ENCODE results near the gene BUB1. TPM values are rescaled to one million over a fixed set of nuclear protein-coding genes. Genes with fewer than 3 reads are reported as not detected.

BUB1 gene
- total RNA-seq, 2 donors from 2014 or later, result not detected

DNA sequence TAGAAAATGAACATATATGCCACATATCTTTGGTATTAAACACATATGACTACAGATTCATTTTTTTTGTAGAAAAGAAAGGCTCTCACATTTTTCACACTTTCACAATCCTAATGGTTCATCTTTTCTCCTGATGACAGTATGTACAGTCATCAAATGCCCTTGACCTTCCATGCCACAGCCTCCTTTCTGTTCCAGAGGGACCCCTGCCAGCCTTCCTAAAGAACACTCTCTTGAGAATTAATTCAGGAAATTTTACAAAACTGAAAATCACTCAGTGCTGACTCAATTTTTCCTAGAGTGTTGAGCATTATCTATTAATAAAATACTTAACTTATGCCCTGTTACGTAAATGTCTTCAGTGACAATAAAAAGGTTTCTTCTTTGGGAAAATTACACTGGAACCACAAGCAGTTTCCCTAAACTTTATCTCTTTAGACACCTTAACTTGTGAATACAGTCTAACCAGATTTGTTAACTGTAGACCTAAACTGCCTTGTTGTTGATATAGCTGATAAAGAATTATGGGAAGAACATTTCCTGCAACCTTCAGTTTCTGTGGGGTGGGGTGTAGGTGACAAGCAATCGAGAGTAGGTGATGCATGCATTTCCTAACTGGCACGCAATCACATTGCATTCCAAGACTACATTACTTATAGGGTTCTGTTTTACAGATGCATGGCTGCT is 39.2 kb upstream of the BUB1 start:
- Histone ChIP-seq H3K4me1 (no peaks in the 10 kb centered on the region), H3K27ac (no peak overlapping the region), H3K36me3 (replicated peaks in 1 of 2; ENCODE audit: insufficient read depth in 1 of 2, low read depth in 2 of 2) (no peaks in the 10 kb centered on the region), H3K9me3 (no peaks in the 10 kb centered on the region), H3K4me3 (no peak overlapping the region), H3K27me3 (no peaks in the 10 kb centered on the region)
- ATAC-seq (no peak), DNase-seq (no peak)
- TF ChIP-seq, protein P1, sequence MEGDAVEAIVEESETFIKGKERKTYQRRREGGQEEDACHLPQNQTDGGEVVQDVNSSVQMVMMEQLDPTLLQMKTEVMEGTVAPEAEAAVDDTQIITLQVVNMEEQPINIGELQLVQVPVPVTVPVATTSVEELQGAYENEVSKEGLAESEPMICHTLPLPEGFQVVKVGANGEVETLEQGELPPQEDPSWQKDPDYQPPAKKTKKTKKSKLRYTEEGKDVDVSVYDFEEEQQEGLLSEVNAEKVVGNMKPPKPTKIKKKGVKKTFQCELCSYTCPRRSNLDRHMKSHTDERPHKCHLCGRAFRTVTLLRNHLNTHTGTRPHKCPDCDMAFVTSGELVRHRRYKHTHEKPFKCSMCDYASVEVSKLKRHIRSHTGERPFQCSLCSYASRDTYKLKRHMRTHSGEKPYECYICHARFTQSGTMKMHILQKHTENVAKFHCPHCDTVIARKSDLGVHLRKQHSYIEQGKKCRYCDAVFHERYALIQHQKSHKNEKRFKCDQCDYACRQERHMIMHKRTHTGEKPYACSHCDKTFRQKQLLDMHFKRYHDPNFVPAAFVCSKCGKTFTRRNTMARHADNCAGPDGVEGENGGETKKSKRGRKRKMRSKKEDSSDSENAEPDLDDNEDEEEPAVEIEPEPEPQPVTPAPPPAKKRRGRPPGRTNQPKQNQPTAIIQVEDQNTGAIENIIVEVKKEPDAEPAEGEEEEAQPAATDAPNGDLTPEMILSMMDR (IDR thresholded peaks at IDR 0.05), result no peak
- no peak for TF ChIP-seq POLR2A (IDR thresholded peaks at IDR 0.05)
- WGBS, 2 donors, result 56 to 72% methylated on average over 3 of the region's 3 CpGs
- intact Hi-C loops (cut with DNase I), result no loop called here

DNA sequence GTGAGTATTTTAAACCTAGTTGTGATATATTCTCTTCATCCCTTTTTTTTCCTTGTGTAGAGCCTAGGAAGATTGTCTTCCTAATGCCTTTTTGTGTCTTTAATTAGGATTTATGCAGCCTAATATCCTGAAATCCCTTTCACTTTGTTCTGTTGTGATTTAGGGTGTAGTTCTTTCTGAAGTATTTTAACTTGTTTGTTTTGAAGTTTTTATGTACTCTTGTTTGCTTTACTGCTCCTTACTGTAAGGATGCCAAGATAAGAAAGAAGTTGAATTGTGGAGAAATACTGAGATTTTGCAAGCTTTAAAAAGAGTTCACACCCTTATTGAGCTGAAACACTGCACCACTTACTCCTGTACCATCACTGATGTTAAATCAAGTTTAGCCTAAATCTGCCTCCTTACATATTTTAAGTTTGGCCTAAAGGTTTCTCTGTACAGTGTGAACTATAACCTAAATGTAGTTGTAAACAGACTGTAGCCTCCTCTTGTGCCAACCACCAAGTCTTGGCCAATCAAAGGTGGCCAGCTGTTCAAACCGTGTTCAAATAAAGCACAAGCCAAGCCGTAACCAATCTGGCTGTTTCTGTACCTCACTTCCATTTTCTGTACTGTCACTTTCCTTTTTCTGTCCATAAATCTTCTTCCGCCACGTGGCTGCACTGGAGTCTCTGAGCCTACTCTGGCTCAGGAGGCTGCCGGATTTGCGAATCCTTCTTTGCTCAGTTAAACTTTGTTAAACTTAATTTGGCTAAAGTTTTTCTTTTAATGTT is 36.8 kb upstream of the BUB1 start:
- TF ChIP-seq, protein P1 (IDR thresholded peaks at IDR 0.05), result no peak
- TF ChIP-seq POLR2A (IDR thresholded peaks at IDR 0.05), result no peak
- Histone ChIP-seq H3K27ac (no peak overlapping the region), H3K36me3 (replicated peaks in 1 of 2; ENCODE audit: insufficient read depth in 1 of 2, low read depth in 2 of 2) (no peaks in the 10 kb centered on the region), H3K4me3 (no peak overlapping the region), H3K27me3 (no peaks in the 10 kb centered on the region), H3K9me3 (no peaks in the 10 kb centered on the region), H3K4me1 (no peaks in the 10 kb centered on the region)
- intact Hi-C loops (cut with DNase I), result no loop called here
- DNase-seq (no peak), ATAC-seq (no peak)
- 63 to 67% methylated on average over 6 of the region's 6 CpGs for WGBS, 2 donors

DNA sequence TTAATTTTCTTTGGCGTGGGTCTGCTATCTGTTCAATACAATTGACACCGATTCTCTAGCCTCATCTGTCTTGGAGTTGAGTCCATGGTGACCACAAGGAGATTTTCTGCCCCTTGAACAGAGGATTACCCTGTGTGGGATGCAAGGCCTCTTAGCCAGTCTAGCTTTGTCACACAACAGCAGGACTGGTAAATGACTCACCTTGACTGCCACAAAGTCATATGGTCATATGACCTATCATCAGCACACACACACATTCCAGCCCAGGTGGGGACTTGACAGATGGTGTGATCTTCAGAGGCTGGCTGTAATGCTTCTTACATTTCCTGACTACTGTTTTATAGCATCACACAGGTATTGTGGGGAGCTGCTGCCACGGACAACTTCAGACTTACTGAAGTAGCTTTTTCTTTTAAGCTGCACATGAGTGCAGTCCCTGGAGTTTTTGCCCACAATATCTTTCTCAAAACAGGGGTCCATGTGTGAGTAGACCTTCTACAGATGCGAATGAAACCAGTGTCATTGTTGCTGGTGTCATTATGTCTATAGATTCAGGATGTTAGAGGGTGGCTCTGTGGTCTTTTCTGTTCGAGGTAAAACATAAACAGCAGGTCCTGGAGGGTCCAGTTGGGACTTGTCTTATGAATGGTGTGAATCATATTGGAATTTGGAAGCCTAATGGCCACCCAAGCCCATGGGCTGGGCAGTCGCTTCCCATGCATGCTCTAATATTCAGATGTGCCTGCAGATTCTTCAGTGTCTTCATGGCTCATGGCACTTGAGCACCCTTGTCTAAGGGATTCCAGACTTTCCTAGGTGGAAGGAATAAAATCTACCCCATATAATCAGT is 35.9 kb upstream of the BUB1 start:
- intact Hi-C loops (cut with DNase I), result no loop called here
- Histone ChIP-seq H3K9me3 (no peaks in the 10 kb centered on the region), H3K36me3 (replicated peaks in 1 of 2; ENCODE audit: insufficient read depth in 1 of 2, low read depth in 2 of 2) (no peaks in the 10 kb centered on the region), H3K4me3 (no peak overlapping the region), H3K27ac (no peak overlapping the region), H3K27me3 (no peaks in the 10 kb centered on the region), H3K4me1 (no peaks in the 10 kb centered on the region)
- TF ChIP-seq POLR2A (IDR thresholded peaks at IDR 0.05), result no peak
- TF ChIP-seq, protein P1 (IDR thresholded peaks at IDR 0.05), result no peak
- no peak for ATAC-seq
- 71 to 85% methylated on average over 5 to 6 of the region's 6 CpGs for WGBS, 2 donors
- DNase-seq, result no peak

DNA sequence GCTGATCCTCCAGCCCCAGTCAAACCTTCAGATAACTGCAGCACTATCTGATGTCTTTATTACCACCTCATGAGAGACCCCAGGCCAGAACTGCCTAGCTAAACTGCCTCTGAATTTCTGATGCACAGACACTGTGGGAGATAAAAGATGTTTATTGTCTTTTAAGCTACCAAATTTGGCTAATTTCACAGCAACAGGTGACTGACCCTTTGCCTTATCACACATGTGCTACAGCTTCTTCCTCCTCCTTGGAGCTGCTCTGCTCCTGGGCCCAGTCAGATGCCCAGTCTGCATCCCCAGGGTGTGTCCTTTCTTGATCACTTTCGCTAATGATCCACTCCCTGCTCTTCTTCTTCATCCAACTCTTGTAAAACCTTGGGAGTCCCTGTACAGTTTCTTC is 34.9 kb upstream of the BUB1 start:
- intact Hi-C loops (cut with DNase I), result no loop called here
- 67 to 91% methylated on average over 1 of the region's 1 CpG for WGBS, 2 donors
- Histone ChIP-seq H3K27me3 (no peaks in the 10 kb centered on the region), H3K4me1 (no peaks in the 10 kb centered on the region), H3K4me3 (no peak overlapping the region), H3K27ac (no peak overlapping the region), H3K36me3 (replicated peaks in 1 of 2; ENCODE audit: insufficient read depth in 1 of 2, low read depth in 2 of 2) (no peaks in the 10 kb centered on the region), H3K9me3 (no peaks in the 10 kb centered on the region)
- DNase-seq (no peak), ATAC-seq (no peak)
- TF ChIP-seq, protein P1 (IDR thresholded peaks at IDR 0.05), result no peak
- no peak for TF ChIP-seq POLR2A (IDR thresholded peaks at IDR 0.05)
